ENCODE data around the gene FERD3L.

- TF ChIP-seq POLR2A (IDR thresholded peaks at IDR 0.05; ENCODE audit: control extremely low read depth in 1 of 2, low read depth in 2 of 2, low read length in 2 of 2): no peak
- TF ChIP-seq, protein P1, sequence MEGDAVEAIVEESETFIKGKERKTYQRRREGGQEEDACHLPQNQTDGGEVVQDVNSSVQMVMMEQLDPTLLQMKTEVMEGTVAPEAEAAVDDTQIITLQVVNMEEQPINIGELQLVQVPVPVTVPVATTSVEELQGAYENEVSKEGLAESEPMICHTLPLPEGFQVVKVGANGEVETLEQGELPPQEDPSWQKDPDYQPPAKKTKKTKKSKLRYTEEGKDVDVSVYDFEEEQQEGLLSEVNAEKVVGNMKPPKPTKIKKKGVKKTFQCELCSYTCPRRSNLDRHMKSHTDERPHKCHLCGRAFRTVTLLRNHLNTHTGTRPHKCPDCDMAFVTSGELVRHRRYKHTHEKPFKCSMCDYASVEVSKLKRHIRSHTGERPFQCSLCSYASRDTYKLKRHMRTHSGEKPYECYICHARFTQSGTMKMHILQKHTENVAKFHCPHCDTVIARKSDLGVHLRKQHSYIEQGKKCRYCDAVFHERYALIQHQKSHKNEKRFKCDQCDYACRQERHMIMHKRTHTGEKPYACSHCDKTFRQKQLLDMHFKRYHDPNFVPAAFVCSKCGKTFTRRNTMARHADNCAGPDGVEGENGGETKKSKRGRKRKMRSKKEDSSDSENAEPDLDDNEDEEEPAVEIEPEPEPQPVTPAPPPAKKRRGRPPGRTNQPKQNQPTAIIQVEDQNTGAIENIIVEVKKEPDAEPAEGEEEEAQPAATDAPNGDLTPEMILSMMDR (IDR thresholded peaks at IDR 0.05; ENCODE audit: control extremely low read depth in 1 of 3, insufficient read depth in 1 of 3, low read depth in 1 of 3, low read length in 3 of 3): no peak
- no peak for TF ChIP-seq EZH2 (IDR thresholded peaks at IDR 0.05; ENCODE audit: low read depth, low read length, severe bottlenecking)
- no peak for TF ChIP-seq TBP (IDR thresholded peaks at IDR 0.05; ENCODE audit: low read depth, low read length)
- no peak for TF ChIP-seq POLR2AphosphoS5 (IDR thresholded peaks at IDR 0.05; ENCODE audit: low read depth, low read length)
- no peak for TF ChIP-seq YY1 (IDR thresholded peaks at IDR 0.05; ENCODE audit: low read depth, low read length)
Measured at GRCh38 chr7:19178595-19178994, 33.4 kb upstream of the FERD3L start.

Measured in H1 (cell line).